NCI-H1436 (cell line): Measurements from ENCODE around the gene LRCH3.
A peak's percentile ranks its signal among the peaks of the same experiment; 100 is the strongest.
"Not testable (repeated sequence)": the region's sequence is repeated elsewhere in the genome, so short reads cannot be mapped to it uniquely, and the experiment has no call there.

Experiments used
- DNase-seq: peaks from one replicate; lab custom pipeline; 2025; lab: John Stamatoyannopoulos, UW

The LRCH3 gene

DNA sequence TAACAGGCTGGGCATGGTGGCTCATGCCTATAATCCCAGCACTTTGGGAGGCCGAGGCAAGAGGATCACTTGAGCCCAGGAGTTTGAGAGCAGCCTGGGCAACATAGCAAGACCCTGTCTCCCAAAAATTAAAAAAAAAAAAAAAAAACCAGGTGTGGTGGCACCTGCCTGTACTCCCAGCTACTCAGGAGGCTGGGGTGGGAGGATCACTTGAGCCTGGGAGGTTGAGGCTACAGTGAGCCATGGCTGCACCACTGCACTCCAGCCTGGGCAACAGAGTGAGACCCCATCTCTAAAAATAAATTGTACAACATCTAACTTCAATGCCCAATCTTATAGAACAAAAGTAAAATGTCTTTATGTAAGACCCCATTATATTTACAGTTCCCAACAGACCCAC is 95.0 kb downstream of the LRCH3 start:
- not testable (repeated sequence) for DNase-seq

GRCh38 chr3:197887430-197888053 is 96.5 kb downstream of the LRCH3 start:
- DNase-seq = not testable (repeated sequence)

DNA sequence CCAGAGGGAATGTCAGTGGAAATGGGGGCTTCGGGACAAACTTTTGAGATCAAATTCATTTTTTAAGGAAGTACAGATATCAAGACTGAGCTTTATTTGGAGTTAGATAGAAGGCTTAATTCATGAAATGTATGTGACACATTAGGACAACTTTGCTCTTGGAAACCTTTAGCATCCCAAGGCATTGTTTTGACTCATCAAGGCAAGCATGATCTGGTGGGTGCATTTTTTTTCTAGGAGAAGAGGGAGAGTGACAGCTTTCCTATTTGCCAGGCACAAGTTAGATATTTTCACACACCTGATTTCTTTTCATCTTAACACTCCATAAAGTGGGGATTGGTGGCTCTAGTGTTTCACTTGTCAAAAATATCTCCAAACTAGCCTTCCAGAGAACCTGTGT is 97.5 kb downstream of the LRCH3 start:
- DNase-seq = no peak

- no peak for DNase-seq
Observed at GRCh38 chr3:197889204-197889930, 98.3 kb downstream of the LRCH3 start.

- no peak for DNase-seq
Observed at GRCh38 chr3:197890693-197891092, 99.6 kb downstream of the LRCH3 start.

DNA sequence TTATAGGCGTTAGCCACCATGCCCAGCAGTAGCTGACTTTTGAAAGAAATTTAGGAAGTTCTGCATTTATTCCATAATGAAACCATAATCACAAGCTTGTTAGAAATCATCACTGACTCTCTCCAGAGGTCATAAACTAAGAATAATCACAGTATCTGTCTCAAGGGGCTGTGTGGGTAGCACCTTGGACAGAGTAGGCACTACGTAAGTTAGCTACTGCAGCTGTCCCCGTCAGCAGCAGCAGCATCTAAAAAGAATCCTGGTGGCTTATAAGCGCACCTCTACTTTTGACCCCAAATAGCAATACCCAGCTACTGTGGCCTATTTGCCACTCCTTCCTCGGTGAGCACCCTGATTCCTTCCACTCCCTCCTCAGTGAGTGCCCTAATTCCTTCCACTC is 101.1 kb downstream of the LRCH3 start:
- no peak for DNase-seq

GRCh38 chr3:197896421-197896820 is 105.4 kb downstream of the LRCH3 start:
- no peak for DNase-seq

DNA sequence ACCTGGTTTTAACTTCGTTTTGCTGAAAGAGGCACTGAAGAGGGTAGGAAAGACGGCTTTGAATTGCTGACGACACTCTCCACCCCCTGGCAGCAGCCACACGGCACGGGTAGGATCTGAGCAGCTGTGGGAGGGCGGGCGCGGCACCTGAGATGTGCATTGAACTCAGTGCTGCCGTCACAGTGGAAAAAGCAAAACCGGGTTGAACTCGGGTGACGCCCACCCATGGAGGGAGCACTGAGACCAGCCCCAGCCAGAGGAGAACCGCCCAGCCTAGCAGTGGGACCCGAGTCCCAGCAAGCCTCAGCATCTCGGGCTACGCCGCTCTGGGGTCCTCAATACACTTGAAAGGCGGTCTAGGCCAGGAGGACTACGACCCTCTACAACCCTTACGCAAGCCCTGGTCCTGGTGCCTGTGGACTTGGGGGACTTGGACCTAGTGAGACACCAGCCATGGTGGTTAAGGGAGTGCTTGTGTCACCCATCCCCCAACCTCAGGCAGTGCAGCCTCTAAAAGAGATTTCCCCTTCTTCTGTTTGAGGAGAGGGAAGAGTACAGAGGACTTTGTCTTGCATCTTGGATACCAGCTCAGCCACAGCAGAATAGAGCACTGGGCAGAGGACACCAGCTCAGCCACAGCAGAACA is 108.9 kb downstream of the LRCH3 start:
- DNase-seq = no peak

DNA sequence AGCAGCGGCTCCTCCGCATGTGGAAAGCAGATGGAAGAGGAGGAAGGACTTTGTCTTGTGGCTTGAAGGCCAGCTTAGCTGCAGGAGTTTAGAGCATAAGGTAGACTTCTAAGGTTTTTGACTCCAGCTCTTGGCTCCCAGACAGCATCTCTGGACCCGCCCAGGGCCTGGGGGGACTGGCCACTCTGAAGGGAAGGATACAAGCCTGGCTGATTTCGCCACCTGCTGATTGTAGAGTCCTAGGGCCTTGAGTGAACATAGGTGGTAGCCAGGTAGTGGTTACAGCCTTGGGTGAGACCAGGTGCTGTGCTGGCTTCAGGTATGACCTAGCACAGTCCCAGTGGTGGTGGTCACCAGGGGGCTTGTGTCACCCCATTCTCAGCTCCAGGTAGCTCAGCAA is 110.6 kb downstream of the LRCH3 start:
- no peak for DNase-seq

GRCh38 chr3:197906023-197906849 is 115.2 kb downstream of the LRCH3 start:
- peak; percentile 72 for DNase-seq

DNA sequence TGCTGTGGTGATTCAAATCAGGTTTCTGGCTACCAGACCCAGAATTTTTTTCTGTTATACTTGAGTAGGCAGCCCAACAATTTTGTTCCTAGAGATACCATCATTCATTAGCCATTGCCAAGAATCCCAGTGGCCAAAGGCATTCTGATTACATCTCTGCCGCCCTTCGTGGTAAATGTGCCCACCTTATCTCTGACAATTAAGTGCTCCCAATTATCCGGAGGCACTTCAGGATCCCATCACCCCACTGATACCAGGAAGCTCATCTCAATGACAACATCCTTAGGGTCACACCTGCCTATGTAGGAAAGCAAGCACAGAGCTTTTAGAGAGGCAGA is 115.8 kb downstream of the LRCH3 start:
- DNase-seq = no peak

DNA sequence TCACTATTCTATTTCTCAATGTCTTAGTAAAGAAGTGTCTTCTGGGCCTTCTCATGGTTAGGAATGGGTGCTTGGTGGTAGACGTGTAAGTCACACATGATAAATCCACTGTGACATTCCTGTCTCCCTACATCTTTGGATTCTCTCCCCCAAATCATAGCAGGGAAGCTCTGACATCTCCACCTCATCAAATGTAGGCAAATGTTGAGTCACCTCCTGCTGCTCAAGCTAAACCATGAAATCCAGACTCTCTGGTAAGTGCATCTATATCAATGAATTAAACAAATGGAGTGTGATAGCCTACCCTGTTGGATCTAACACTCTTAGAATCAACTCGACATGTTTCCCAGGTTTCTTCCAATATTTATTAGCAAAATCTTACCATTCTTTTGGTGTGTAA is 116.1 kb downstream of the LRCH3 start:
- no peak for DNase-seq

DNA sequence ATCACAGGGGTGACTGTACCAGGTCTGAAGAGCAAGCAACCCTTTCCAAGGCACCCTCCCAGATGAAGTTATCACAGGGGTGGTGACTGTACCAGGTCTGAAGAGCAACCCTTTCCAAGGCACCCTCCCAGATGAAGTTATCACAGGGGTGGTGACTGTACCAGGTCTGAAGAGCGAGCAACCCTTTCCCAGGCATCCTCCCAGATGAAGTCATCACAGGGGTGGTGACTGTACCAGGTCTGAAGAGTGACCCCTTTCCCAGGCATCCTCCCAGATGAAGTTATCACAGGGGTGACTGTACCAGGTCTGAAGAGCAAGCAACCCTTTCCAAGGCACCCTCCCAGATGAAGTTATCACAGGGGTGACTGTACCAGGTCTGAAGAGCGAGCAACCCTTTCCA is 117.5 kb downstream of the LRCH3 start:
- not testable (repeated sequence) for DNase-seq

DNA sequence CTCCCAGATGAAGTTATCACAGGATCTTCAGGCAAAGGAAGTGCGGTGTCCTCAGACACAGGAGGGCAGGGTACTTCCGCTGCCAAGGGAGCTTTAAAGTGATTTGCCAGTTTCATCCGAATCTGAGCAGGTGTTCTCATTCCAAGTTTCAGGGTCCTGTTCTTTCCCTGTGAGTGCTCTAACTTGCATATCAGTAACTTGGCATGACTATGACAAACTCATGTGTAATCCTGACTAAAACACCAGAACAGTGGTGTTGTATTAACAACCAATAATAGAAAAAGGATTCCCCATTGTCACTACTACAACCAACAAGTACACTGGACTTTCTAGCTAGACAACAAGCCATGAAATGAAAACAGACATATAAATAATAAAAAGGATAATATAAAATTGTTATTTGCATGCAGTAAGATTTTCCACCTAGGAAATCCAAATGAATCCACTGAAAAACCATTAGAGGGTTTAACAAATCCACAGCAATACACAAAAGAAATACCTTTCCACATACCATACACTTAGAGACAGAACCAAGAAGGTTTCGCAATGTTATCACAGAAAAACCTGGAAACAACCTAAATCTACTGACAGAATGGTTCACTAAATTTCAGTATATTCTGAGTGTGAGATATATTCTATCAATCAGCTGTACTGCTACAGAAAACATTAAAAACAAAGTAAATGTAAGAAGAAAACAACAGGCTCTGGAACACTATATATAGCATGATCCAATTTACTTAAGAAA is 118.1 kb downstream of the LRCH3 start:
- no peak for DNase-seq

- no peak for DNase-seq
Observed at GRCh38 chr3:197912741-197913476, 121.9 kb downstream of the LRCH3 start.

DNA sequence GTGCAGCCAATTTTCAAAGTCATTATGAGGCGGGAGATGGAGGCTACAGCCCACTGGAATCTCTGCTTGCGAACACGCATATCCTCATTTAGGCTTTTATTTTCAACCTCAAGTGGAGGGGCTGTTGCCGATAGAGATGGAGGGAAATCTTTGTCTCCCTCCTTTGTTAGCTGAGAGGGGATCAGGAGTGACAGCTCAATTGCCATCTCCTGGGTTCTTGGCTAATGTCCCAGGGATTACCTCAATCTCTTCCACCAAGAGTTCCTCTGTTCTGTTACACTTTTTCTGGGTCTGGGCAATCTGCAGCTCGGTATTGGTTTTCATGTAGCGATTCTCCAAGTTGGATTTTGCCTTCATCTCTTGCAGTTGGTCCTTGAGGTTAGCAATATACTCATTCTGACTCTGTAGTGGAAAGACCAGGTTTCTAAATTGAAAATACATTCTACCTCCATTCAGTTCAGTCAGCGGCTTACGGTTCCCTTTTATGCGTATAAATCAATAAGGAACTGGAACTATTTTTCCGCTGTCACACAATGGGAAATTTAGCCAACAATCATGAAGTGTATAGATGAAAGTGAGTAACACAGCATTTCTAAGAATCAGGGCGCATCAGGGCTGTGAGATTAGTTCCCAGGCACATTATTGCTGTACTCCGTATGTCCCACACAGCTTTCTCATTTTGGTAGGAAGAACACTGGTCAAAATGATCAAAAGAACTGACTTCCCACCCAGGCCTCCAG is 122.8 kb downstream of the LRCH3 start:
- peak; percentile 0 for DNase-seq

DNA sequence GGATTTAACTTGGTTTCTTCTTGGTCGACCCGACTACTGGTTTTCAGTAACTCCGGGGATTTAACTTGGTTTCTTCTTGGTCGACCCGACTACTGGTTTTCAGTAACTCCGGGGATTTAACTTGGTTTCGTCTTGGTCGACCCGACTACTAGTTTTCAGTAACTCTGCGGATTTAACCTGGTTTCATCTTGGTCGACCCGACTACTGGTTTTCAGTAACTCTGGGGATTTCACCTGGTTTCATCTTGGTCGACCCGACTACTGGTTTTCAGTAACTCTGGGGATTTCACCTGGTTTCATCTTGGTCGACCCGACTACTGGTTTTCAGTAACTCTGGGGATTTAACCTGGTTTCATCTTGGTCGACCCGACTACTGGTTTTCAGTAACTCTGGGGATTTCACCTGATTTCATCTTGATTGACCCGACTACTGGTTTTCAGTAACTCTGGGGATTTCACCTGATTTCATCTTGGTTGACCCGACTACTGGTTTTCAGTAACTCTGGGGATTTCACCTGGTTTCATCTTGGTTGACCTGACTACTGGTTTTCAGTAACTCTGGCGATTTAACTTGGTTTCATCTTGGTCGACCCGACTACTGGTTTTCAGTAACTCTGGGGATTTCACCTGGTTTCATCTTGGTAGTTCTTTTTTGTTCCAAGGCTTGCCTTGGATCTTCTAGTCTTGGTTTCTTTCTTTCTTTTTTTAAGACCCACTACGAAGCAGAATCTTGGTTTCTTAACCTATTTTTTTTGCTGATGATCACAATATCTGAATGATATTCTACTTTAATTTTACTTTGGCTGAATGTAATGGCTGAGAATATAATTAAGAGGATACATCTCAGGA is 130.6 kb downstream of the LRCH3 start:
- not testable (repeated sequence) for DNase-seq

GRCh38 chr3:197926418-197926817 is 135.4 kb downstream of the LRCH3 start:
- DNase-seq = no peak

DNA sequence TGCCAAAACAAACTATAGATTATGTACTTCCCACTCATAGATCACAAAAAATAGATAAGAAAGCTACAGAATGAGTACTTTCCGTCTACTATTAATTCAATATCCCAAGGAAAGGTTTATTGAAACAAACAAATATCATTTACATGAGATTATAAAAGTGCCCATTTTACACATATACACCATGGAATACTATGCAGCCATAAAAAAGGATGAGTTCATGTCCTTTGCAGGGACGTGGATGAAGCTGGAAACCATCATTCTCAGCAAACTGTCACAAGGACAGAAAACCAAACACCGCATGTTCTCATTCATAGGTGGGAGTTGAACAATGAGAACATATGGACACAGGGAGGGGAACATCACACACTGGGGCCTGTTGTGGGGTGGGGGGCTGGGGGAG is 136.5 kb downstream of the LRCH3 start:
- DNase-seq = not testable (repeated sequence)
